PFSK-1 (cell line): ENCODE measurements around the gene HLA-DMB.

Experiments
- FOXP2 ChIP-seq: optimal IDR thresholded peaks from 2 replicates; pipeline ENCODE3; 2011; ENCODE audit warnings: borderline replicate concordance, control low read depth, inconsistent platforms; ENCODE audit not compliant: insufficient read depth; ENCODE audit errors: extremely low read length, extremely low read depth
- POLR2AphosphoS5 ChIP-seq: IDR thresholded peaks from 2 replicates; pipeline ENCODE4 v1.6.1; 2012; ENCODE audit warnings: low read depth, mild to moderate bottlenecking, control low read depth, low read length, moderate library complexity
- REST ChIP-seq, 2 experiments: IDR thresholded peaks; 2 replicates each; pipeline versions ENCODE4 v1.6.1 to v1.8.0; 2011 to 2012; ENCODE audit warnings: low read depth in 2 of 2, low read length in 2 of 2, control low read depth in 1 of 2, inconsistent platforms in 1 of 2, mild to moderate bottlenecking in 1 of 2, moderate library complexity in 1 of 2; ENCODE audit not compliant: insufficient read depth in 1 of 2
- SIN3A ChIP-seq: IDR thresholded peaks from 2 replicates; pipeline ENCODE4 v1.6.1; 2012; ENCODE audit warnings: mild to moderate bottlenecking, low read length, moderate library complexity, borderline replicate concordance; ENCODE audit not compliant: insufficient read depth
- TAF1 ChIP-seq: IDR thresholded peaks from 2 replicates; pipeline ENCODE4 v1.6.1; 2012; ENCODE audit warnings: low read length, control low read depth, borderline replicate concordance; ENCODE audit not compliant: insufficient read depth

The HLA-DMB gene

GRCh38 chr6:32962213-32962826, 21.5 kb upstream of the HLA-DMB start:
- TF ChIP-seq FOXP2: no peak
- no peak for TF ChIP-seq POLR2AphosphoS5
- no peak for TF ChIP-seq SIN3A
- no peak for TF ChIP-seq TAF1

- no peak for TF ChIP-seq REST (IDR thresholded peaks at IDR 0.05; ENCODE audit: insufficient read depth in 1 of 2, low read depth in 2 of 2, low read length in 2 of 2)
- no peak for TF ChIP-seq POLR2AphosphoS5
- no peak for TF ChIP-seq FOXP2
- no peak for TF ChIP-seq TAF1
- no peak for TF ChIP-seq SIN3A
These were observed 19.7 kb upstream of the HLA-DMB start for GRCh38 chr6:32960563-32960962.

GRCh38 chr6:32956176-32956575, 15.3 kb upstream of the HLA-DMB start:
- TF ChIP-seq FOXP2 (no peak), SIN3A (no peak), POLR2AphosphoS5 (no peak)

GRCh38 chr6:32954986-32955802, 14.4 kb upstream of the HLA-DMB start:
- TF ChIP-seq REST (IDR thresholded peaks at IDR 0.05; ENCODE audit: insufficient read depth in 1 of 2, low read depth in 2 of 2, low read length in 2 of 2) (no peak), SIN3A (no peak), TAF1 (no peak), FOXP2 (no peak), POLR2AphosphoS5 (no peak)

- TF ChIP-seq FOXP2 (no peak), TAF1 (no peak), SIN3A (no peak), POLR2AphosphoS5 (no peak), REST (IDR thresholded peaks at IDR 0.05; ENCODE audit: insufficient read depth in 1 of 2, low read depth in 2 of 2, low read length in 2 of 2) (no peak)
These were observed 13.4 kb upstream of the HLA-DMB start for GRCh38 chr6:32954267-32954666.

GRCh38 chr6:32953775-32954174, 12.9 kb upstream of the HLA-DMB start:
- TF ChIP-seq REST (IDR thresholded peaks at IDR 0.05; ENCODE audit: insufficient read depth in 1 of 2, low read depth in 2 of 2, low read length in 2 of 2): no peak
- no peak for TF ChIP-seq SIN3A
- no peak for TF ChIP-seq POLR2AphosphoS5
- no peak for TF ChIP-seq TAF1
- no peak for TF ChIP-seq FOXP2
